WI38 (cell line): ENCODE measurements around the gene ANAPC7.
"Not testable (repeated sequence)": the region's sequence is repeated elsewhere in the genome, so short reads cannot be mapped to it uniquely, and the experiment has no call there.

Experiments used
- H3K4me3 ChIP-seq: 2 replicates; pipeline ENCODE4 v1.5.1; 2011; ENCODE audit warnings: low read depth, mild to moderate bottlenecking, control low read depth, low read length
- CTCF ChIP-seq: IDR thresholded peaks from 2 replicates; pipeline ENCODE4 v1.5.1; 2012; ENCODE audit warnings: low read depth, mild to moderate bottlenecking, control low read depth, low read length

Gene ANAPC7

GRCh38 chr12:110365489-110366320 is 37.8 kb downstream of the ANAPC7 start:
- TF ChIP-seq CTCF = no peak
- H3K4me3 ChIP-seq = no peak overlapping the region

GRCh38 chr12:110361216-110361615 is 42.3 kb downstream of the ANAPC7 start:
- no peak overlapping the region for H3K4me3 ChIP-seq
- TF ChIP-seq CTCF = no peak

- not testable (repeated sequence) for H3K4me3 ChIP-seq
Measured at GRCh38 chr12:110358384-110359097, 45.0 kb downstream of the ANAPC7 start.

GRCh38 chr12:110355073-110355472 is 48.4 kb downstream of the ANAPC7 start:
- H3K4me3 ChIP-seq = no peak overlapping the region
- no peak for TF ChIP-seq CTCF

- no peak overlapping the region for H3K4me3 ChIP-seq
- no peak for TF ChIP-seq CTCF
Measured at GRCh38 chr12:110354172-110354780, 49.2 kb downstream of the ANAPC7 start.

- TF ChIP-seq CTCF = no peak
Measured at GRCh38 chr12:110353211-110353965, 50.1 kb downstream of the ANAPC7 start.

GRCh38 chr12:110352401-110352800 is 51.1 kb downstream of the ANAPC7 start:
- TF ChIP-seq CTCF = no peak
- no peak overlapping the region for H3K4me3 ChIP-seq

More at GRCh38 chr12:110353211-110353965, 50.1 kb downstream of the ANAPC7 start:
- H3K4me3 ChIP-seq = no peak overlapping the region
